GM12875 (cell line): ENCODE data around the gene GJA9.

Experiments
- H3K4me3 ChIP-seq: one replicate; pipeline ENCODE4 v1.5.1; 2011; ENCODE audit warnings: low read depth, low read length, control low read depth
- TF ChIP-seq, protein P1 (sequence below): IDR thresholded peaks from 2 replicates; pipeline ENCODE4 v1.5.1; 2011; ENCODE audit warnings: low read depth, mild to moderate bottlenecking, control low read depth, inconsistent platforms, low read length, moderate library complexity, borderline replicate concordance; ENCODE audit not compliant: insufficient read depth

The GJA9 gene

GRCh38 chr1:38831731-38832369 lies 49.5 kb downstream of the GJA9 start:
- H3K4me3 ChIP-seq: no peak overlapping the region
- TF ChIP-seq, protein P1, sequence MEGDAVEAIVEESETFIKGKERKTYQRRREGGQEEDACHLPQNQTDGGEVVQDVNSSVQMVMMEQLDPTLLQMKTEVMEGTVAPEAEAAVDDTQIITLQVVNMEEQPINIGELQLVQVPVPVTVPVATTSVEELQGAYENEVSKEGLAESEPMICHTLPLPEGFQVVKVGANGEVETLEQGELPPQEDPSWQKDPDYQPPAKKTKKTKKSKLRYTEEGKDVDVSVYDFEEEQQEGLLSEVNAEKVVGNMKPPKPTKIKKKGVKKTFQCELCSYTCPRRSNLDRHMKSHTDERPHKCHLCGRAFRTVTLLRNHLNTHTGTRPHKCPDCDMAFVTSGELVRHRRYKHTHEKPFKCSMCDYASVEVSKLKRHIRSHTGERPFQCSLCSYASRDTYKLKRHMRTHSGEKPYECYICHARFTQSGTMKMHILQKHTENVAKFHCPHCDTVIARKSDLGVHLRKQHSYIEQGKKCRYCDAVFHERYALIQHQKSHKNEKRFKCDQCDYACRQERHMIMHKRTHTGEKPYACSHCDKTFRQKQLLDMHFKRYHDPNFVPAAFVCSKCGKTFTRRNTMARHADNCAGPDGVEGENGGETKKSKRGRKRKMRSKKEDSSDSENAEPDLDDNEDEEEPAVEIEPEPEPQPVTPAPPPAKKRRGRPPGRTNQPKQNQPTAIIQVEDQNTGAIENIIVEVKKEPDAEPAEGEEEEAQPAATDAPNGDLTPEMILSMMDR: no peak

DNA sequence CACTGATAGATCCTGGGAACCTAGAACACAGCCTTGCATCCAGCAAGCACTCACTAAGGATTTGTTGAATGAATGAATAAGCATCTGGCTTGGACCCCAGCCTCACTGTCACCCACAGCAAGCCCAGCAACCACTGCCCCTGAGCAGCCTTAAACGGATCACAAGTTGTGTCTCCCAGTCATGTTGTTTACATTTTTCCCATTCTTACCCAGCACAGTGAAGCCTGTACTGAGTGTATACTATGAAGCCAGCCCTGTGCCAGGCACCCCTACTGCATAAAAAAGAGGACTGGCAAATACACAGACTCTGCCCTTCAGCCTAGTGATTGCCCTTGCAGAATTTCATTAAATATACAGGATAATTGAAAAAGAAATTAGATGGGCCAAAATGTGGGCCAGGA lies 52.0 kb downstream of the GJA9 start:
- TF ChIP-seq, protein P1: no peak

GRCh38 chr1:38827318-38827717 lies 54.1 kb downstream of the GJA9 start:
- TF ChIP-seq, protein P1: no peak
- no peak overlapping the region for H3K4me3 ChIP-seq

More for the DNA sequence above, 52.0 kb downstream of the GJA9 start:
- H3K4me3 ChIP-seq: no peak overlapping the region

DNA sequence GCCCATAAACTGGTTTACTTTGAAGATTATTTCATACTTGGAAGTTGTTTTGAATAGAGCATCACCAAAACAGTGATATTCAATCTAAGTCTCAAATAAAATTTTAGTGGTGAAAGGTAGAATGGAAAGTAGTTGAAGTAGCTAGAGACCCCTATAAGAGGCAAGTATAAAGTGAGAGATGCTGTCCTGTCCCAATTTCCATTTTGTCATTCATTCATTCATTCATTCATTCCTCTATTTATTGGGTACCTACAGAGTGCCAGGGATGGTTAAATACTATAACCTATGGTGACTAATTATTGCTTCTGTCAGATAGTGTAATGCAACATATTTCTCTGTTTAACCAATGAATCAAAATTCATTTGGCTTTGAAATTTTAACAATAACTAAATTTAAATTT lies 54.5 kb downstream of the GJA9 start:
- H3K4me3 ChIP-seq: no peak overlapping the region
- TF ChIP-seq, protein P1: no peak

GRCh38 chr1:38826262-38826661 lies 55.1 kb downstream of the GJA9 start:
- no peak overlapping the region for H3K4me3 ChIP-seq
- TF ChIP-seq, protein P1: no peak
